Activated CD4-positive, CD25-positive, alpha-beta regulatory T cell (primary cell): ENCODE results near the gene CSNK2A1.
"Not testable (repeated sequence)": the region's sequence is repeated elsewhere in the genome, so short reads cannot be mapped to it uniquely, and the experiment has no call there.

Source experiments
- DNase-seq, 4 experiments: peaks; one replicate each; lab custom pipeline; 2025; lab: John Stamatoyannopoulos, UW

Gene CSNK2A1

DNA sequence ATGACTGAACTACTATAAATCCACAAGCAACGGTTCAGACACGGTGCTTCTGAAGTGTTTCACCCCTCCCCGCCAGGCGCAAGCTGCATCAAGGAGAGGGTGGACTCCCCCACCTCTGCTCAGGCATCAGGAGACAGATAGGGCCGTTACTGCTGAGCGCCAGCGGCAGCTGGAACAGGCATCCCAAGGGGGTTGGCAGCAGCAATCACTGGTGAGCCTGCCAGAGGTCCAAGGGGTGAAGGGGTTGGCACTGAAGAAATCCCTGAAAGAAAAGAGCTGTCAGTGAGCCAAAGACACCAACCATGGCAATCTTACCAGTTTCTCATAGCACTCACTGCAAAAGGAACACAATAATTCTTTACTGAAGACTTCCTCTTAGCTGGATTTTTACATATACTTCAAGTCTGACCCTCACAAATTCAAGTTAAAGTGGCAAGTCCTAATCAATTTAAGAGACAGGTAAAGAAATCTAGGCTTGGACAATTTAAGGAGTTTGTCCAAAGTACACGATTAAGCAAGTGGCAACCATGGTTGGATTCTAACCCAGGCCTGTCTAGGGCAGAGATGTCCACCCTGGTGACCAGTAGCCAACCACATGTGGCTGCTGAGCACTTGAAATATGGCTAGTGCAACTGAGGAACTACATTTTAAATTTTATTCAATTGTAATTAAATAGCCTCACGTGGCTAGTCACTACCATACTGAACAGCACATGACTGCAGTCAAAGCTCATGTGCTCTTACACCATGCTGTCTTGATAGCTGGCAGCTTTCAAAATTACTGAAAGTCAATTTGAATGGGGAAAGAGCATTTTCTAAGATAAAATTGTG, 59.6 kb downstream of the CSNK2A1 start:
- no peak for DNase-seq

DNA sequence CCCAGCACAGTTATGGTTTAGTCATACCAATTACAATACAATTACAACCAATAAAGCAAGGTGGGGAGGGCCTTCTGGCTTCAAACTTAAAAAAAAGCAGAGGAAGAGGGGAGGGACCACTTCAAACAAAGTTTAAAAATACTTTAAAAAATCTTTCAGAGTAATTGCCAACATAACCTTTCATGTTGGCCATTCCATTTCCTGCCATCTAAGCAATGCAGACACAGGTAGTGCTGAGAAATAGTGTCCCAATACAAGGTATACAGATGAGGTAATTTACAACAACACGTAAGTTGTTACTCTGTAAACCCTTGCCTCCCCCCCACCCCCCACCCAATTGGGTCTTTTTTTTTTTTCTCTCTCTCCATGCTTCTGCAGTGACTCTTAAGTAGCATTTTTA, 62.4 kb downstream of the CSNK2A1 start:
- no peak for DNase-seq

DNA sequence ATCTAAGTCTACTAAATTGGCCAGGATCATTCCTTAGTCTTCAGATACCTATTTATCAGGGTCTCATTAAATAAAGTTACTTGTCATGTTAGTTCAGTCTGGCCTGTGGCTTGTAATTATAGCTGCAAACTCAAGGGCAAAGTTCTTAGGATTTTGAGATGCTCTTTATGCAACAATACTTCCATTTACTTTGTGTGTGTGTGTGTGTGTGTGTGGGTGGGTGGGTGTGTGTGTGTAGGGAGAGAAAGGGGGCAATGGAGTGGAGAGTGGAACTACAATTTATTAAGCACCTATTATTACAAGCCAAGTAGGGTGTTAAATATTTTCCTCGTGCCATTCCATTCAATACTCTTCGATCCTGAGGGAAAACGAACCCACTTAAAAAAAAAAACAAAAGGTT, 63.5 kb downstream of the CSNK2A1 start:
- DNase-seq, result no peak

DNA sequence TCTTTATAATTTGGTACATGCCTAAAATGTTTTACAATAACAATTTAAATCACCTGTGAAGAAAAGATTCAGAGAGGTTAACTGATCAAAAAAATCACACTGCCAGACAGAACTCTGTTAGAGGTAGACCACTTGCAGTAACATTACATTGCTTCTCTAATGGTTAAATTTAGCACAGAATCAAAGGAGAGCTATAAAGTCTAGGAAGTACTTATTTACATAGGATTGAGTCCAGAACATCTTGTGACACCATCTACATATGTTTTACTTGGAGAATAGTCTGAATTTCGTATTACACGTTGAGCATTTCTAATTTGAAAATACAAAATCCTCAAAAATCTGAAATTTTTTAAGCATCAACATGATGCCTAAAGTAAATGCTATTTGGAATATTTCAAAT, 64.1 kb downstream of the CSNK2A1 start:
- no peak for DNase-seq

DNA sequence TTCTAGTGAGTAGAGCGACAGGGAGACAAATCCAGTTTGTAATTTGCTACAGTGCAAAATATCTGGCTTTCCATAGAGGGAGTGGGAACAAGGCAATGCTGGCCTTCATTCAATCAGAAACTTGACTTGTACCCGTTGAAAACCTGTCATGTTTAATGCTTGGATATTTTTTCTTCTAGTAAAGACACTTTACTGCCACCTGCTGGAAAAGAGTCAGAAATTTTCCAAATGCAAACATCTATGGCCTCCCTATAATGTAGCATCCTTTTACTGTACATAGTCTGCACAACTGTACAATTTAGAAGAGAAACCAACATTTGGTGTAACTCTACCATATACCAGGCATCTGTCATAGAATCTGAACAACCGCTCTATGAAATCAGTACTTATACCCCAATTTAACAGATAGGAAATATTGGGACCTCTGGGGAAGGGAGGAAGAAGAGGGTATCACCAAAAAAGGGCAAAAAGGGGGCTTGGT, 64.6 kb downstream of the CSNK2A1 start:
- no peak for DNase-seq

DNA sequence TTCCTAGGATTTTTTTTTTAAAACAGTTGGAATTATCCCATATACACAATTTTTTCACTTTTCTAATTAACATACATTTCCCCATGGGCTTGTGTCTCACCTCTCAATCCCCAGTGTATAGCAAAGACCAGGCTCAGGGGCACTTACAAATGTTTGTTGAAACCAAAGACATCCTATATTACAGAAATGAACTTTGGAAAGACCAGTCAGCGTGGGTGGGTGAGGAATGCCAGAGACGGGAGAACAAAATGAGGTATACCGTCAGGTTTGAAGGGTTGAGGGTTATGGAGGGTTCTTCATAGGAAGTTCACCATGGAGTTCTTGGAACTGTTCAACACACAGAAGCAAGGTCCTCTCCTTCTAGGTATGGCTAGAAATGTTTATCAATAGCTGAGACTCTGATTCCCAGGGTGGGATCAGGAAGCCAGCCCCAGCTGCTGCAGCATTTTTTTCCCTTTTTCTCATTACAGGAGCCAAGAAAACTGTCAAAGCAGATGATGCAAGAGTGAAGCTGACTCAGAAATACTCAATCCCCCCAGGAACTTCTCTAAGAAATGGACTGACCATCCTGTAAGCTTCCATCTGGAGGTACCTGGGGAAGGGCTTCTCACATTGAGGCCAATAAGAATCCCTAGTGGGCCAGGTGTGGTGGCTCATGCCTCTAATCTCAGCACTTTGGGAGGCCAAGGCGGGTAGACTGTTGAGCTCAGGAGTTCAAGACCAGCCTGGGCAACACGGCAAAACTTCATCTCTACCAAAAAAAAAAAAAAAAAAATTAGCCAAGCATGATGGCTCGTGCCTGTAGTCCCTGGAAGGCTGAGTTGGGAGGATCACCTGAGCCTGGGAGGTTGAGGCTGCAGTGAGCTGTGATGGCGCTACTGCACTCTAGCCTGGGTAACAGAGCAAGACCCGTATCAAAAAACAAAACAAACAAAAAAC, 65.3 kb downstream of the CSNK2A1 start:
- DNase-seq, result no peak

DNA sequence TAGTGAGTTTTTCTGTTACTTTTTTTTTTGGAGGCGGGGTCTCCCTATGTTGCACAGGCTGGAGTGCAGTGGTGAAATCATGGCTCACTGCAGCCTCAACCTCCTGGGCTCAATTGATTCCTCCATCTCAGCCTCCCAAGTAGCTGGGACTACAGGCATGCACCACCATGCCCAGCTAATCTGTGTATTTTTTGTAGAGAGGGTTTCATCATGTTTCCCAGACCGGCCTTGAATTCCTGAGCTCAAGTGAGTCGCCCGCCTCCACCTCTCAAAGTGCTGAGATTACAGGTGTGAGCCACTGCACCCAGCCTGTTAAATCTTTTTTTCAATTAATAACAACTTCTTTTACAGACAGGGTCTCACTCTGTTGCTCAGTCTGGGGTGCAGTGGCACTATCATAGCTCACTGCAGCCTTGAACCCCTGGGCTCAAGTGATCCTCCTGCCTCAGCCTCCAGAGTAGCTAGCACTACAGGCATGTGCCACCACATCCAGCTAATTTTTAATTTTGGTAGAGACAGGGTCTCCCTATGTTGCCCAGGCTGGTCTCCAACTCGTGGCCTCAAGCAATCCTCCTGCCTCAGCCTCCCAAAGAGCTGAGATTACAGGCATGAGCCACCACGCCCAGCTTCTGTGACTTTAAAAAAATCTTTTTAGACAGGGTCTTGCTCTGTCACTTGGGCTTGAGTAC, 66.9 kb downstream of the CSNK2A1 start:
- not testable (repeated sequence) for DNase-seq

DNA sequence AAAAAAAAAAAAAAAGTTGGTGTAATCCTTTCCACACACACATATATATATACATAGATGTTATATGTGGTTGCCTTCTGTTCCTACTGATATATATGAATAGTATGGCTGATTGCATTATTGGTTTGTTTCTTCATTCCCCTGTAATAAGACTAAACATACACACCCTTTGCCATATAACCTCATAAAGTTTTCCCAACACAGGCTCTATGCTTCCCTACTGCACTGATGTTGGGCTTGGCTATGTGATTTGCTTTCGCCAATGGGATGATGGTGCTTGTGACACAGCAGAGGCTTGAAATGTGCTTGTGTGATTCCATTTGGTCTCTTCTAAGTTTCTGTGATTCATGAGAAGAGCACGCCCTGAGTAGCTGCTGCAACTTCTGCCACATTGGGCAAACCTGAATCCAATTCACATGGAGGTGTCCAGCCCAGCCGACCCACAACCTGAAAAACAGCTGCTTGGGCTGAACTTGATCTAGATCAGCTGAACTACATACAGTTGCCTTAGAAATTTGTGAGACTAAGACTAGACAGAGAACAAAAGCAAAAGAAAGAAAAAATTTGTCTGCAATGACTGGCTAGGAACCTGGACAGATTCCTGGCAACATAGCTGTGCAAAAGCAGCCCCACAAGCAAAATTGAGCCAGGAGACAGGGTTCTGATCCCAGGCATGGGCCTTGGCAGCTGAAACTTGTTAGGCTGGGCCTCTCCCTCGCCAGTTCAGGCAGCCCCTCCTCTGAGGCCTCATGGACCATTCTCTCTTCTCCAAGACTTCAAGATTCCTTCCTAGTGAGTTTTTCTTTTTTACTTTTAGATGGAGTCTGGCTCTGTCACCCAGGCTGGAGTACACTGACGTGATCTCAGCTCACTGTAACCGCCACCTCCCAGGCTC, 67.9 kb downstream of the CSNK2A1 start:
- DNase-seq, result no peak

DNA sequence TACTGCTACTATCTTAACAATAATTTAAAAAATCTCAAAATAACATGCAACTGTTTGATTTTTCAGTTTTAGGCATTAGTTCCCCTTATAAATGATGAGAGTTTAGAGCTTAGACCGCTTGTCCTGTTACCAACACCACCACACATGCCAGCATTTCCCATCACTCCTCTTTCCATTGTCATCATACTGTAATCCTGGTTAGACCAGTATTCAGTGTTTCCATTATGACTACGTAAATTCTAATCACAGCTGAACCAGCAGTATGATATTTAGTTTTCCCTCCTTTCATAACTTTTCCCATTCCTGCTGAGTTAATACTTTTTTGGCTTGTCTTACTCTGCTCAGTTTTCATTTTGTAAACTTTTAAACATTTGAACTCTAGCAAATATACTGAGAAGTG, 69.0 kb downstream of the CSNK2A1 start:
- DNase-seq, result no peak

DNA sequence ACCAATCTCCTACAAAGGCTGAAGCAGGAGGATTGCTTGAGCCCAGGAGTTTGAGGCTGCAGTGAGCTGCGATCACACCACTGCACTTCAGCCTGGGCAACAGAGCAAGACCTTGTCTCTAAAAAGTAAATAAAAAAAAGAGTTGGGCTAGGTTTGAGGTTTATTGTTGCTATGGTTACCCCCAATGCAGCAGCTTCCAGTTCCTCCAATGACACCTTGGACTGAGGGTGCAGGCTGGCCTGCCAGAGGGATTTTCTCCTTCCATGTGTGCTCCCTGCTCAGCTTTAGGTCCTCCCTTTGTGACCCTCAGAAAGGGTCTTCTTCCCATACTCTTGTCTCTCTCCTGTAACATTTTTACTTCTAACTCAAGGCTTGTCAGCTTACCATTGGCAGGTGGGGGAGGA, 70.7 kb downstream of the CSNK2A1 start:
- no peak for DNase-seq

DNA sequence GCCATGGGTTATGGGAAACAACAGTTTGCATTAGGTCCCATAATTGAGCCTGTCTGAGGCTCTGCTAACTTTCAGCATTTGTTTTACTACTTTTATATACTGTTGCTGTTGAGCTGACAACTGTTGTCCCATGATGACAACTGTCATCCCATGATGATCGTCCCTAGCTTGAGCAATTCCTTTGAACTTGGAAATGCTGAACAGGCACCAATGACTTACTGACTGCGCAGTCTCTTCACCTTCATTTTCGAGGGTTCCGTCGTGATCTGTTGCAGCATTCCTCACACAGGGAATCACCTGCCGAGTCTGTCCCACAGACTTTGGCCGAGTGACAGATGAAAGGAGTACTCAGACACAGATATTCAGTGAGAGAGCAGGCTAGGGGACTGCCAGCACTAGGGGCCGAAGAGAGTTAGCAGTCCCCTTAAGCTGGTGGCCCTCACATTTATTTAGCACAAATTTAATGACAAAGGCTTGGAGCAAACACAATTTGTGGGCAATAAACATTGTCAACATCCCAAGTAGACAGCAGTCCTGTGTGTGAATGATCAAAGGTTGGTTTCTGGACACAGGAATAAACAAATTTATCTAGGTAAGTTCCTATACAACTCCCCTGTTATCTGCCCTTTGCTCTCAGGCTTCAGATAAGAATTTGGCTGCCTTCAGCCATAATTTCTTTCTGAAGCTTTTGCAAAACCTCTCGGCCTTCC, 71.3 kb downstream of the CSNK2A1 start:
- no peak for DNase-seq

DNA sequence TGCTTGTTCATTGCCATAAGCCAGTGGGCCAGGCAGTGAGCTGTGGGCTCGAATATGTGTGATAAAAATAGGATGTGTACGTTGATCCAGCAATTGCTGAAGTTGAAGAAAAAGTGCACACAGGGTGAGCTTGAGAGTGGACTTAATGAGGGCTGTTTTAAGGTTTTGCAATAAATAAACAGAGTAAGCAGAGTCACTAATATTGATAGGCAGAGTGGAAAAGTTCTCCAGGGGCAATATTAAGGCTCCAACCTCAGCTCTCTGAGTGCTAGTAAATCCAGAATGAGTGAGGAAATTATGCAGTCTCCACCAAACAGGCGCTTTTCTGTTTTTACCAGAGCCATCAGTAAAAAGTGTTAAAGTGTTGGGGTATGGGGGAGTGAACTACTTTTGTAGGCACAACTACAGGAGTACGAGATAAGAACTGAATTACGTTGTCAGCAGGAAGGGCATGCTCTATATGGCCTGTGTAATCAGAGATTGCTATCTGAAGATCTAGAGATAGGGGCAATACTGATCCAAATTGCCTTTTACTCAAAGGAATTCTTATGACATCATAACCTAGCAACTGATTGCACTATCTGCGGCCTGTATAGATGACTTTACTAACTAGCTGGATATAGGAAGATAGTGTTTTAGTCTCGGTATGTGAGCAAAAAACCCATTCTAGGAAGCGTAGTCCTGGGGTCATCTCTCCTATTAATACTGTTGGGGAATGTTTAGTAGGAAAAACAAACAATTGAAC, 73.7 kb downstream of the CSNK2A1 start:
- no peak for DNase-seq

DNA sequence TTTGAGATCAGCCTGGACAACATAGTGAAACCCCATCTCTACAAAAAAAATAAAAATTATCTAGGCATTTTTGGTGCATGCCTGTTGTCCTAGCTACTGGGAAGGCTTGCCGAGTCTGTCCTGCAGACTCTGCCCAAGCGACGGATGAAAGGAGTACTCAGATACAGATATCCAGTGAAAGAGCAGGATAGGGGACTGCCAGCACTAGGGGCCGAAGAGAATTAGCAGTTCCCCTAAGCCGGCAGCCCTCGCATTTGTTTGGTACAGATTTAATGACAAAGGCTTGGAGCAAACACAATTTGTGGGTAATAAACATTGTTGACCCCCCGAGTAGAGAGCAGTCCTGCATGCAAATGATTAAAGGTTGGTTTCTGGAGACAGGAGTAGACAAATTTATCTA, 75.8 kb downstream of the CSNK2A1 start:
- no peak for DNase-seq

DNA sequence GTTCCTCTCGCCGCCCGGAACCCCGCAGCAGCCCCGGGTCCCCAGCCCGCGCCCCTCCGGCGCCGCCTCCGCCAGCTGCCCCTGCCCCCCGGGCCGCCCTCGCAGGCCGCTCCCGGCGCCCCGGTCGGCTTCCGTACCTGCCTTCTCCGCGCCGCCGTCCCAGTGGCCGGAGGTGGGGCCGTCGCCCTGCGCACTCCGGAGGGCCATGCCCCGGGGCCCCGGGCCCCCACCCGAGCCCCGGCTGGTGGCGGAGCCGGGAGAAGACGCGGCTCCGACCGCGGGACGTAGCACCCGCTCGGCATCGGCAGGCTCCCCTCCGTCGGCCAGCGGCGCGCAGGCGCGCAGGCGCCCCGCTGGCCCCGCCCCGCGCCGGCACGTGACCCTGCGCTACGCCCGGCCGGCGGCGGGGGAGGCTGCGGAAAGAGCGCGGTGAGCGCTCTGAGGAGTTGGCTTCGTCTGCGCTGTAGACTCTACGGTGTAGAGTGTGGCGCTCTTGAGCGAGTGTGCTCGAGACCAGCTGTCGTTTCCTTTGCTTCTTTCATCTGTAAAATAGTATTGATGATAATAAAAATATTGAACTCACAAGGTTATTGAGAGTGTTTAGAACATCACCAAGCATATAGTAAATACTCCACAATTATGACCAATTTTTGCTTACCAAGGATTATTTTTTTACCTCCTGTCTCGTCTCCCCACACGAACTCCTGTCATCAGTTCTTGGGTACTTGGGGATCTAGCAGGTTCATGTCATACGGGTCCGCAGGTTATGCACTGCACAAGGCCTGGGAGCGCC, 81.2 kb downstream of the CSNK2A1 start, which contains the start of gene TBC1D20:
Gene TBC1D20, minus strand, starts transcription at position 335 of the 793 bp plus-strand sequence. Its CDS starts 128 bp downstream, at position 207.
- peak; percentile 52 to 84 (median 69) for DNase-seq

DNA sequence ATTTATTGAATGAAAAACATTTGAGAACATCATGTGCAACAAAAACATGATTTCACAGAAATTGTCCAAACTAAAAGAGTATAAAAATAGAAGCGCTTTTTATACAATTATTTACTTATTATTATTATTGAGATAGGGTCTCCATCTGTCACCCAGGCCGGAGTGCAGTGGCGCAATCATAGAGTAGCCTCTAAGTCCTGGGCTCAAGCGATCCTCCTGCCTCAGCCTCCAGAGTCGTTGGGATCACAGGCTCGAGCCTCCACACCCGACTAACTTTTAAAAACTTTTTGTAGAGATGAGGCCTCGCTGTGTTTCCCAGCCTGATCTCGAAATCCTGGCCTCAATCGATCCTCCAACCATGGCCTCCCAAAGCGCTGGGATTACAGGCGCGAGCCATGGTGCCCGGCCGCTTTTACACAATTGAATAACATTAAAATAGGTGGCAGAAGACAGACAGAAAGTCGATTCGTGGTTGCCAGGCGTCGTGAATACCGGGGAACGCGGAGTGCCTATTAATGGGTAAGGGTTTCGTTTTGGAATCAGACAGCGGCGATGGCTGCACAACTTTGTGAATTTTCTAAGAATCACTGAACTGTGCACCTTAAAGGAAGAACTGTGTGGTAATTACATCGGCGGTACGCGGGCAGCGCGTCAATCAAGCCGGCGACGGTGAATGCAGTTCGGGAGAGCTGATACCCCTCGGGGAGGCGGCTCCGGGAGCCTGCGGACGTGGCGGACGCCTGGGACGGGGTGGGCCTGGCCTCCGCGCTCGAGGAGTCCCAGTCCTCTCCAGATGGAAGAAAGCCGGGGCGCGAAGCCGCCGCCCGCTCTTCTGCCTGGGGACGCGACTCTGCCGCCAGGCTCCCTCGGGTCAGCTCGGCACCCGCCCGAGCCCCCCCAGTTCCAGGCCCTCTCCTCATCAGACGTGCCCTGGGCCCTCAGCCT, 82.1 kb downstream of the CSNK2A1 start:
- peak; percentile 23 to 35 (median 28) for DNase-seq

DNA sequence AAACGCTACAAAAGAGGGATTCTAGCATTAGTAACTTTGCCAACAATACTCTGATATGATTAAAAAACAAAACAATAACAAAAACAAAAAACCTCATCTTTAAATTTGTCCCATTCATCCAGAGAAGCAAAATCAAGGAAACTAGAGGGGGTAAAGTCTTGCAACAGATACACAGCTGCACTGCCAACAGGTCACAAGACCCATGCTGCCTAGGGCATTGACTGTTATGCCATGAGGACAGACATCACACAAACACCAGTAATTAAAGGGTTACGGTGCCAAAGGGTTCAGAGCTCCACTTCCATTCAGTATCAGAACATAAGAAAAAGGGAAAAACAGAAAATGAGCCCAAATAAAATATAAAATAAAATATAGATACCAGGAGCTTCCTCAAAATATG, 82.9 kb downstream of the CSNK2A1 start:
- DNase-seq, result no peak

DNA sequence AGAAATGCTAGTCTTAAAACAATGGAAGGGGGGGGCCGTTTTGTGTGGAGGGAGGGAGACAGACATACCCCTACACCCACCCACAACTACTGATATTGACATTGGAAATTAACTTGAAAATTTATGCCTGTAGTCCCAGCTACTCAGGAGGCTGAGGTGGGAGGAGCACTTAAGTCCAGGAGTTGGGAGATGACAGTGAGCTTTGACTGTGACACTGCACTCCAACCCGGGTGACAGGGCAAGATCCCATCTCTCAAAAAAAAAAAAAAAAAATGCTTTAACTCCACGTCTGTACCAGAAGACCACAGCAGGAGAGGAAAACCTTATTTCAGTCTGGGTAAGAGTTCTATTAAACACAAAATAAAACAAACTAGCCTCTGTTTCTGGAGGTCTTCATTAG, 83.4 kb downstream of the CSNK2A1 start:
- DNase-seq, result no peak

DNA sequence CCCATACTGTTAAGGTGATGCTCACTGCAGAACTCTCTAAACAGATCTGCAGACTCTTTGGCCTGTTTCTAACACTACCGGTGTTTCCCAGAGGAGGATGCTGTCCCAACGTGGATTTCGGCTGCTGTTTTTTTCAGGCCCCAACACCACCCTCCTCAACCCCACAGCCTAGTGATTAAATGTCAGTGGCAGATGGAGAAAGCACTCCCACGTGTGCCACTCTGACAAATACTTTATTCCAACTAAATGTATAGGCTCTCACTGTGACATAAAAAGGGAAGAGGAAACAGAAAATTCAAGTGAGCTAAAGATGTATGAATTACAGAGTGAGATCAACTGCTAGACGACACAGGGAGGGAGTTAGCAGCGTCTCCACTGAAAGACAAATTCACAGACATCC, 84.8 kb downstream of the CSNK2A1 start:
- DNase-seq, result no peak
